Cardiac fibroblast (primary cell): ENCODE results near the gene FNDC3A.

Source experiments
- DNase-seq, 2 donors: peaks; one replicate each; pipeline versions ENCODE4 v3.0.0 to v3.0.0-alpha.2; 2010; ENCODE audit warnings: low read depth in 2 of 2
- H3K4me3 ChIP-seq, 2 donors: replicated peaks in 1 of 2; 1 replicate in 1 of 2; 2 replicates in 1 of 2; pipeline ENCODE4 v1.5.1; 2011; ENCODE audit warnings: low read depth in 2 of 2, low read length in 2 of 2, mild to moderate bottlenecking in 2 of 2, moderate library complexity in 1 of 2
- TF ChIP-seq, protein P1 (sequence below): IDR thresholded peaks from one replicate; pipeline ENCODE4 v1.5.1; 2011; ENCODE audit warnings: low read depth, mild to moderate bottlenecking, low read length, inconsistent platforms

FNDC3A gene

GRCh38 chr13:48961379-48961778, 14.3 kb upstream of the FNDC3A start:
- no peak for DNase-seq
- H3K4me3 ChIP-seq = no peak overlapping the region
- TF ChIP-seq, protein P1, sequence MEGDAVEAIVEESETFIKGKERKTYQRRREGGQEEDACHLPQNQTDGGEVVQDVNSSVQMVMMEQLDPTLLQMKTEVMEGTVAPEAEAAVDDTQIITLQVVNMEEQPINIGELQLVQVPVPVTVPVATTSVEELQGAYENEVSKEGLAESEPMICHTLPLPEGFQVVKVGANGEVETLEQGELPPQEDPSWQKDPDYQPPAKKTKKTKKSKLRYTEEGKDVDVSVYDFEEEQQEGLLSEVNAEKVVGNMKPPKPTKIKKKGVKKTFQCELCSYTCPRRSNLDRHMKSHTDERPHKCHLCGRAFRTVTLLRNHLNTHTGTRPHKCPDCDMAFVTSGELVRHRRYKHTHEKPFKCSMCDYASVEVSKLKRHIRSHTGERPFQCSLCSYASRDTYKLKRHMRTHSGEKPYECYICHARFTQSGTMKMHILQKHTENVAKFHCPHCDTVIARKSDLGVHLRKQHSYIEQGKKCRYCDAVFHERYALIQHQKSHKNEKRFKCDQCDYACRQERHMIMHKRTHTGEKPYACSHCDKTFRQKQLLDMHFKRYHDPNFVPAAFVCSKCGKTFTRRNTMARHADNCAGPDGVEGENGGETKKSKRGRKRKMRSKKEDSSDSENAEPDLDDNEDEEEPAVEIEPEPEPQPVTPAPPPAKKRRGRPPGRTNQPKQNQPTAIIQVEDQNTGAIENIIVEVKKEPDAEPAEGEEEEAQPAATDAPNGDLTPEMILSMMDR = no peak

GRCh38 chr13:48962281-48962680, 13.4 kb upstream of the FNDC3A start:
- peak in 1 of 2 donors; percentile 40 for DNase-seq
- H3K4me3 ChIP-seq = no peak overlapping the region
- TF ChIP-seq, protein P1 = no peak

DNA sequence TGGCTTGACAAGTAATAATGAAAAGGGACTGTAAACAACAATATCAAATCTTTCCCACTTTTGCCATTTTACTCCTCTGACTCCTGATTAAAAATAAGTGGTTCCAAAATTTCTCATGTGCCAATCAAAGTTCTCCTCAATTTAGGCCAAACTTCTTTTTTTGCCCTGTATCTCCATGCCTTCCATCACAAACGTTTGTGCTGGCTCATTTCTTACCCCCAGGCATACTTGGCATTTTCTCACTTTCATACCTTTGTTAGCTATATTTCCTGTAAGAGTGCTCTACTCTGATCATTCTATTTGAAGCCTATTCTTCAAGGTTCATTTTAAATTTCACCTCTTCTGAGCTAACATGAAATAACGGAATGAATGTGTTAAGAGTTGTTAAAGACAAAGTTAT, 10.0 kb upstream of the FNDC3A start:
- DNase-seq = no peak
- TF ChIP-seq, protein P1 = no peak
- H3K4me3 ChIP-seq = no peak overlapping the region

DNA sequence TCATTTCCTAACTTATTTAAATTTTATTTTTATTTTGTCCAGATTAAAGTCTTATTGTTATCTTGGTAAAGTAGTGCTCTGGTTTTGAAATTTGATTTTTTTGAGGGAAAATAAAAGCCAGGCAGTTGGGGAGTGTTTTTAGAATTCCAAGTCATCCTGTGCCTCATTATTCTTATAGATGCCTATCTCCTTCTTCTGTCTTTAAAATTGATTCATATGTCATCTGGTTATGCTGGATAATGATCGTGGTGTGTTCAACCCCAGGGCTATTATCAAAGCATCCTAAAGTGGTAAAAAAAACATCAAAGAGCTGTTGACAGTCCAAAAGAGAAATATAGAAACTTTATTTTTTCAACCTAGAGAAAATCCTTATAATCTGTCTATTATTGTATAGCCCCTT, 6.0 kb upstream of the FNDC3A start:
- no peak overlapping the region for H3K4me3 ChIP-seq
- TF ChIP-seq, protein P1 = no peak
- no peak for DNase-seq

- no peak overlapping the region for H3K4me3 ChIP-seq
- TF ChIP-seq, protein P1 = no peak
- no peak for DNase-seq
Observed at GRCh38 chr13:48973845-48974431, 1.8 kb upstream of the FNDC3A start.

DNA sequence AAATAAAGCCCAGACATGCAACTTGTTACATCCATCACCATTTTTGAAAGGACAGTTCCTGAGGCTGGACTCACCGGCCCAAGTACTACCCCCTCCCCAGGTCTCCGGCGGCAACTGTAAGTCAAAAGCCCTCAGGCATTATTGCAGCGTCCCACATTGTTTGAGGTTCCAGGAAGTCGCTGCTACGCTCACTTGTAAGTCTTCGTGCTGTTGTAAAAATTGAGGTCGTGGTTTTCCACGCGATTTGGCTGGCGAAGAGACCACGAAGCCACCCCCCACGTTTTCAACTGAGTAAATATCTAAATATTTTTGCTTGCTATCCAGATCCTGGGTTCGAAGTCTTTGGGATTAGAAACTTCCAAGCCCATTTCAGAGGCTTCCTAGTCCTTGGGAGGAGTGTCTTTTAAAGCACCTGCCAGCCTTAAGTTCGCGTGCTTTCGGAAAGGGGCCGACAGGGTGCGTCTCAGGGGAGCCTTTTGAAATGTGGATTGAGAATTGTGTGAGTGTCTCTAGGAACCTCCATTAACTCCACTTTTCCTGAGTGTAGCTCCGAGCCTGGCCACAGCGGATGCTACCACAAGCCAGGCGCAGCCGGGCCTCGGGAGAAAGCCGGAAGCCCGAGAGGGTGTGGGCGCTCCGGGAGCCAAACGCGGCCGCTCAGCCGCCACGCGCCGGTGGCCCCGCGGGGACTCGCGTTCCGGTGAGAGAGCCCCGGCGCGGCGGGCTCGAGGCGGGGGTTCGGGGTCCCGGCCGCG, 434 bp upstream of the FNDC3A start:
- TF ChIP-seq, protein P1 = peak; percentile 15
- H3K4me3 ChIP-seq = peak overlapping the region; percentile 79 to 86
- DNase-seq = peak; percentile 69 to 70
